Loucy (cell line): Measurements from ENCODE around the gene C19orf85.

ENCODE experiments used
- H2AFZ ChIP-seq: fragments of 200-600 bp; sonication (generic); 2 replicates; pipeline ENCODE4 v1.6.0; 2016; ENCODE audit warnings: antibody characterized with exemption, mild to moderate bottlenecking, low read length, moderate library complexity
- H3F3A ChIP-seq: fragments of 200-600 bp; 2 replicates; pipeline ENCODE4 v1.6.0; 2016; ENCODE audit warnings: antibody characterized with exemption, low read depth, mild to moderate bottlenecking
- H3K27me3 ChIP-seq: fragments of 200-600 bp; sonication (generic); 2 replicates; pipeline ENCODE4 v1.6.1; 2014; ENCODE audit warnings: low read length, mild to moderate bottlenecking; ENCODE audit not compliant: insufficient read depth, poor library complexity, severe bottlenecking
- H3K36me3 ChIP-seq: fragments of 200-600 bp; sonication (generic); 2 replicates; pipeline ENCODE4 v1.6.1; 2016; ENCODE audit warnings: low read length; ENCODE audit not compliant: insufficient read depth
- H3K4me1 ChIP-seq: fragments of 200-600 bp; sonication (generic); 2 replicates; pipeline ENCODE4 v1.5.1; 2014; ENCODE audit warnings: low read length, mild to moderate bottlenecking; ENCODE audit not compliant: insufficient read depth, poor library complexity, severe bottlenecking
- H3K4me2 ChIP-seq: fragments of 200-600 bp; sonication (generic); 2 replicates; pipeline ENCODE4 v1.6.0; 2014; ENCODE audit warnings: antibody characterized with exemption, low read length, low read depth, mild to moderate bottlenecking; ENCODE audit not compliant: poor library complexity, severe bottlenecking
- H3K4me3 ChIP-seq: fragments of 200-600 bp; sonication (generic); 2 replicates; pipeline ENCODE4 v1.5.1; 2014; ENCODE audit warnings: low read length, mild to moderate bottlenecking, mixed read lengths; ENCODE audit not compliant: poor library complexity, severe bottlenecking
- H3K79me2 ChIP-seq: fragments of 200-600 bp; sonication (generic); 2 replicates; pipeline ENCODE4 v1.6.1; 2014; ENCODE audit warnings: low read length; ENCODE audit not compliant: insufficient read depth
- H3K9ac ChIP-seq: fragments of 200-600 bp; sonication (generic); 2 replicates; pipeline ENCODE4 v1.6.0; 2014; ENCODE audit warnings: mild to moderate bottlenecking, low read depth, low read length, moderate library complexity; ENCODE audit not compliant: poor library complexity, severe bottlenecking
- H3K9me2 ChIP-seq: fragments of 200-600 bp; sonication (generic); replicated peaks from 2 replicates; pipeline ENCODE4 v1.6.1; 2016; ENCODE audit warnings: low read depth, low read length, mixed read lengths
- H3K9me3 ChIP-seq: fragments of 200-600 bp; sonication (generic); 2 replicates; pipeline ENCODE4 v1.6.1; 2014; ENCODE audit warnings: mild to moderate bottlenecking, antibody characterized with exemption, low read length, low read depth; ENCODE audit not compliant: insufficient read depth
- H4K20me1 ChIP-seq: fragments of 200-600 bp; sonication (generic); 2 replicates; pipeline ENCODE4 v1.6.0; 2014; ENCODE audit warnings: antibody characterized with exemption, low read length, mild to moderate bottlenecking; ENCODE audit not compliant: insufficient read depth, poor library complexity, severe bottlenecking
- CTCF ChIP-seq: fragments of 200-600 bp; sonication (generic); conservative IDR thresholded peaks from 2 replicates; pipeline ENCODE4 v1.5.1; 2014; ENCODE audit warnings: mild to moderate bottlenecking, antibody characterized with exemption, low read length
- EZH2phosphoT487 ChIP-seq: fragments of 200-600 bp; IDR thresholded peaks from 2 replicates; pipeline ENCODE4 v1.6.1; 2018; ENCODE audit warnings: antibody characterized with exemption, mild to moderate bottlenecking, moderate library complexity, borderline replicate concordance

The C19orf85 gene

GRCh38 chr19:55489711-55490477 lies 25.3 kb upstream of the C19orf85 start:
- H3K79me2 ChIP-seq, result no peaks in the 10 kb centered on the region
- peaks cover 13% of the 10 kb centered on the region for H3K4me1 ChIP-seq
- H3K4me2 ChIP-seq, result no peak overlapping the region
- H3K9me2 ChIP-seq, result no peaks in the 10 kb centered on the region
- no peaks in the 10 kb centered on the region for H4K20me1 ChIP-seq
- no peaks in the 10 kb centered on the region for H3K9me3 ChIP-seq
- TF ChIP-seq CTCF (no peak), EZH2phosphoT487 (no peak)
- H3K4me3 ChIP-seq, result no peak overlapping the region
- no peak overlapping the region for H3K9ac ChIP-seq
- H3K36me3 ChIP-seq, result no peaks in the 10 kb centered on the region
- H3F3A ChIP-seq, result no peaks in the 10 kb centered on the region
- no peaks in the 10 kb centered on the region for H3K27me3 ChIP-seq
- no peak overlapping the region for H2AFZ ChIP-seq

DNA sequence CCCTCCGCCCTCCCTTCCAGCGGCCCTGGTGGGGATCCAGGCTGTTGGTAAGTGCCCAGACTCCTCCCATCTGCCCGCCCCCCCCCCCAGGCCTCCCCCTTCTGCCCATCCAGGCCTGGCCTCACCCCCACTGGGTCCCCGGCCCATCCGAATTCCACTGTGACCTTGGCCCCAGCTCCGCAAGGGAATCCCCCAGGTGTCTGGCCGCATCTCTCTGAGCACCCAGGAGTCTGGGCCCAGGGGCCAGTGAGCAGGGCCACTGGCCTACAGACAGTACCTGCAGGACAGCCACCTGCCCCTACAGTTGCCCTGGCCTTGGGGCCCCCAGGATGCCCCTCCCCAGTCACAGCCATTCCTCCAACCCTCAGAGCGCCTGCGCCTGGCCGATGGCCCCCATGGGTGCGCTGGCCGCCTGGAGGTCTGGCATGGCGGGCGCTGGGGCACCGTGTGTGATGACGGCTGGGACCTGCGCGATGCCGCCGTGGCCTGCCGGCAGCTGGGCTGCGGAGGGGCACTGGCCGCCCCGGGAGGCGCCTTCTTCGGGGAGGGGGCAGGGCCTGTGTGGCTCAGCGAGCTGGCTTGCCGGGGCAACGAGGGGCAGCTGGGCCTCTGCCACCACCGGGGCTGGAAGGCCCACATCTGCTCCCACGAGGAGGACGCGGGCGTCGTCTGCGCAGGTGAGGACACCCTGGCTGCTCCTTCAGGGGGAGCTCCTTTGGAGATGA lies 24.6 kb upstream of the C19orf85 start:
- no peak for TF ChIP-seq EZH2phosphoT487
- no peak for TF ChIP-seq CTCF
- H3K36me3 ChIP-seq, result no peaks in the 10 kb centered on the region
- H3K79me2 ChIP-seq, result no peaks in the 10 kb centered on the region
- H4K20me1 ChIP-seq, result peaks cover 2% of the 10 kb centered on the region
- no peak overlapping the region for H3K4me2 ChIP-seq
- no peaks in the 10 kb centered on the region for H3K9me3 ChIP-seq
- H3K27me3 ChIP-seq, result no peaks in the 10 kb centered on the region
- no peak overlapping the region for H3K4me3 ChIP-seq
- no peaks in the 10 kb centered on the region for H3F3A ChIP-seq
- no peaks in the 10 kb centered on the region for H3K9me2 ChIP-seq
- no peak overlapping the region for H3K9ac ChIP-seq
- H3K4me1 ChIP-seq, result peaks cover 18% of the 10 kb centered on the region
- no peak overlapping the region for H2AFZ ChIP-seq

DNA sequence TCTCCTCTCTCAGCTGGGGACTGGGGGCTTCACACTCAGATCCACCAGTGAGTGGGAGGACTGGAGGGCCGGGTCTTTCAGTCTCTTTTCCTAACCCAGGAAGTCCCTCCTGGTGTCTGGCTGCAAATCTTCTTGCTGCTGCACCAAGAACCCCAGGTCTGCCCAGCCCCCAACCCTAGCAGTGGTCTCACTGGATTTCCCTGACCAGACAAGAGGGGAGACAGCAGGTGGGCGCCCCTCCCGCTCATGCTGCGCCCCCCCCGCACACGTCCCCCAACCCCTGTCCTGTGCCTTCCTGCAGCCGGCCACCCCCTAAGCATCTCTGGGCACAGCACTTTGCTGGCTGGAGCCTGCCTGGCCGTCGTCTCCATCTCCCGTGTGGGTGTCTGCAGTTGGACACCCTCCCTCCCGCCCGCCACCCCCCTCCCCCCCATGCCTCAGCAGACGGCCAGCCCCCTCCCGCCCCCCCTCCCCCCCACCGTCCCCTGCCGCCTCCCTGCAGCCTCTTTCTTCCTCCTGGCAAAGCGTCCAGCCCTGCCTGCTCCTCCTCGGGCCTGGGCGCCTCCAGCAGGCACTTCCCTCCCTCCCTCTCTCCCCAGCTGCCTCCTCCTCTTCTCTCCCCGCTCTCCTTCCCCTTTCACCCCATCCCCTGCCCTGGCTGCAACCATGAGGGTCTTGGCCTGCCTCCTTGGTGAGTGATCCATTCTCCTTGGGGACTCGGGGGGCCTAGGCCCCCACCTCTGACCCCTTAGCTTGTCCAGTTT lies 23.6 kb upstream of the C19orf85 start, which contains the start of gene SSC5D:
TSS of gene SSC5D (plus strand) at position 513 of the 764 bp plus-strand sequence. CDS start at position 667, 154 bp downstream.
- Histone ChIP-seq H3K9ac (no peak within 1 kb of the TSS), H3K9me3 (no peaks in the 10 kb centered on the region), H3K4me2 (peak within 1 kb of the TSS; percentile 40)

More for the DNA sequence above, 23.6 kb upstream of the C19orf85 start, which contains the start of gene SSC5D:
- Histone ChIP-seq H3F3A (no peaks in the 10 kb centered on the region), H3K9me2 (no peaks in the 10 kb centered on the region), H3K4me3 (no peak within 1 kb of the TSS), H3K27me3 (no peaks in the 10 kb centered on the region), H2AFZ (no peak within 1 kb of the TSS), H3K36me3 (no peaks in the 10 kb centered on the region), H3K4me1 (peaks cover 19% of the 10 kb centered on the region), H3K79me2 (no peaks in the 10 kb centered on the region), H4K20me1 (peaks cover 2% of the 10 kb centered on the region)
- TF ChIP-seq EZH2phosphoT487 (no peak), CTCF (no peak)
